ENCODE measurements around the gene ATG4C.

The ATG4C gene

DNA sequence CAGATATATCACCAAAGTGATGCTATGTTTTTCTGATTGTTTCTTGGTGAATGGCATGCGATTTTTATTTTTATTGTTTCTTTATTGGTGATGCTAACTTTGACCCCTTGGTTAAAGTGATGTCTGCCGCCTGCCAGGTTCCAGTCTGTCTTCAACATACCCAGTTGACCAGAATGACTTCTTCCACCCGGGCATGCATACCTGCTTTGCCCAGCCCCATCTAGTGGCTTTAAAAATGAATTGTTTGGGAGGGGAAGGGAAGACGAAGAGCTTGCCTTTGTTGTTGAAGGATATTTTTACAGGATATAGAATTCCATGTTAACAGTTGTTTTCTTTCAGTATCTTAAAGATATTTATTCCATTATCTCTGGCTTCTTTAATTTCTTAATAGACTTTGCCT lies 65.1 kb downstream of the ATG4C start:
- WGBS, result 77% methylated on average over 4 of the region's 4 CpGs
- H3K9ac ChIP-seq (ENCODE audit: low read depth, low read length), result no peak overlapping the region
- peaks cover 10% of the 10 kb centered on the region; the same call in 1 of the 2 replicates for H3K36me3 ChIP-seq (ENCODE audit: insufficient read depth, low read length)
- no peak overlapping the region for H3K27ac ChIP-seq (ENCODE audit: low read depth, low read length)
- H3K4me1 ChIP-seq (ENCODE audit: insufficient read depth, low read length), result no peaks in the 10 kb centered on the region
- no peak overlapping the region for H3K4me3 ChIP-seq (ENCODE audit: low read length)
- no peaks in the 10 kb centered on the region for H3K27me3 ChIP-seq (ENCODE audit: insufficient read depth, low read length)
- no peaks in the 10 kb centered on the region for H3K9me3 ChIP-seq (ENCODE audit: insufficient read depth, low read depth, low read length)

DNA sequence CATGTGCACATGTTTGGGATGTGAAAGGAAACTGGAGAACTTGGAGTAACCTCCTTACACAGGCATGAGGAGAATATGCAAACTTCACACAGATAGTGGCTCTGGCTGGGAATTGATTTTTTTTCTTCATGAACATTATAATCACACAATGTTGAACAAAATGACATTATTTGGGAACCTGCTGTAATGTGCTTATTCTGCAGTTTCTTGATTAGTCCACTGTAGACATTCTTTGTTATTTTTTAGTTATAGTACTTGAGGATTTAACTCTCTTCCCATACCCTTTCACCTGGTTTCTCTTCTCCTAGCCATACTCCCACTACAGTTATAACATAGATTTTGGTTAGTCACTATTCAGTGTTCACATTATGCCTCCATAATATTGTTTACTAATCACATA lies 68.3 kb downstream of the ATG4C start:
- H3K36me3 ChIP-seq (ENCODE audit: insufficient read depth, low read length), result peaks cover 10% of the 10 kb centered on the region; the same call in 1 of the 2 replicates
- H3K4me1 ChIP-seq (ENCODE audit: insufficient read depth, low read length), result no peaks in the 10 kb centered on the region
- no peaks in the 10 kb centered on the region for H3K27me3 ChIP-seq (ENCODE audit: insufficient read depth, low read length)
- no peak overlapping the region for H3K27ac ChIP-seq (ENCODE audit: low read depth, low read length)
- H3K9ac ChIP-seq (ENCODE audit: low read depth, low read length), result no peak overlapping the region
- H3K4me3 ChIP-seq (ENCODE audit: low read length), result no peak overlapping the region
- H3K9me3 ChIP-seq (ENCODE audit: insufficient read depth, low read depth, low read length), result no peaks in the 10 kb centered on the region

DNA sequence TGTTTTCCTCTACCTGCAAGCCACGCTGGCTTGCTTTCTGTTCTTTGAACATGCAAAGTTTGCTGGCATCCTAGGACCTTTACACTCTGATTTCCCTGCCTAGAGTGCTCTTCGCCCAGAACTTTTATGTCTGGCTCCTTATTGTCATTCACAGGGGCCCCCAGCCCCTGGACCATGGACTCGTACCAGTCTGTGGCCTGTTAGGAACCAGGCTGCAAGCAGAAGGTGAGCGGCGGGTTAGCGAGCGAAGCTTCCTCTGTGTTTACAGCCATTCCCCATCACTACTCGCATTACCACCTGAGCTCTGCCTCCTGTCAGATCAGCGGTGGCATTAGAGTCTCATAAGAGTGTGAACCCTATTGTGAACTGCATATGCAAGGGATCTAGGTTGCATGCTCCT lies 73.0 kb downstream of the ATG4C start:
- WGBS, result 83% methylated on average over 9 of the region's 9 CpGs

DNA sequence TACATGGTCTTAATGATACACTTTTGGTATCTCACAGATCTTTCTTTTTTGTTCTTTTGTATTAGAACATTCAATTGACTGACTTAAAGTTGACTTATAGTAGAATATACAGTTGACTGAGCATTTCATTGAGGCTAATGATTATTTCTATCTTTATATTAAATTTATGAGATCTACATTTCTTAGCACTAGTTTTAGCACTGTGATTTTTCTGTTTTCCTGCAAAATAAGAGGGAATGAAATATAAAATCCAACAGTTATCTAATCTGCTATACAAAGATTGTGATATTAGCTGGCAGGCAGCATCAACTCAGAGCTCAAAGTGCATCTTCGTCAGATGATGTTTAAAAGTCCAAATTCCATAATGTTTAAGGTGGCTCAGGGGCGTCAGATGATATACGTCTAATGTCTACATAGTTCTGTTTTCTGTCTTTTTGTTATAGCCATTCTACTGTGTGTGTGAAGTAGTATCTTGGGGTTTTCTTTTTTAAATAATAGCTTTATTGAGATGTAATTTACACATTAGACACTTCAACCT lies 85.4 kb downstream of the ATG4C start:
- H3K9ac ChIP-seq (ENCODE audit: low read depth, low read length), result no peak overlapping the region
- no peaks in the 10 kb centered on the region for H3K27me3 ChIP-seq (ENCODE audit: insufficient read depth, low read length)
- H3K4me3 ChIP-seq (ENCODE audit: low read length), result no peak overlapping the region
- H3K9me3 ChIP-seq (ENCODE audit: insufficient read depth, low read depth, low read length), result no peaks in the 10 kb centered on the region
- no peaks in the 10 kb centered on the region for H3K4me1 ChIP-seq (ENCODE audit: insufficient read depth, low read length)
- WGBS, result 93% methylated on average over 3 of the region's 3 CpGs
- no peak overlapping the region for H3K27ac ChIP-seq (ENCODE audit: low read depth, low read length)
- H3K36me3 ChIP-seq (ENCODE audit: insufficient read depth, low read length), result no peaks in the 10 kb centered on the region

More for the DNA sequence above, 73.0 kb downstream of the ATG4C start:
- no peak overlapping the region for H3K4me3 ChIP-seq (ENCODE audit: low read length)
- no peaks in the 10 kb centered on the region for H3K4me1 ChIP-seq (ENCODE audit: insufficient read depth, low read length)
- H3K27me3 ChIP-seq (ENCODE audit: insufficient read depth, low read length), result no peaks in the 10 kb centered on the region
- no peak overlapping the region for H3K27ac ChIP-seq (ENCODE audit: low read depth, low read length)
- peaks cover 9% of the 10 kb centered on the region; the same call in 1 of the 2 replicates for H3K36me3 ChIP-seq (ENCODE audit: insufficient read depth, low read length)
- H3K9me3 ChIP-seq (ENCODE audit: insufficient read depth, low read depth, low read length), result no peaks in the 10 kb centered on the region
- H3K9ac ChIP-seq (ENCODE audit: low read depth, low read length), result no peak overlapping the region

DNA sequence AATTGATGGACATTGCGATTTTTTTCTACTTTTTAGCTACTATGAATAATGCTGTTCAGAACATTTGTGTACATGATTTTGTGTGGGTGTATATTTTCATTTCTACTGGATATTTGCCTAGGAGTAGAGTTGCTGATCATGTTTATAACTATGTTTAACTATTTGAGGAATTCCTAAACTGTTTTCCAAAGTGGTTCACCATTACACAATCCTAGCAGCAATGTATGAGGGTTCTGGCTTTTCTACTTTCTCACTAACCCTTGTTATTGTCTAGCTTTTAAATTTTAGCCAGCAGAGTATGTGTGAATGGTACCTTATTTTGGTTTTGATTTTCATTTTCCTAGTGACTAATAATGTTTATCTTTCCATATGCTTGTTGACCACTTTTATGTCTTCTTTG lies 86.2 kb downstream of the ATG4C start:
- no peaks in the 10 kb centered on the region for H3K27me3 ChIP-seq (ENCODE audit: insufficient read depth, low read length)
- H3K36me3 ChIP-seq (ENCODE audit: insufficient read depth, low read length), result no peaks in the 10 kb centered on the region
- no peaks in the 10 kb centered on the region for H3K4me1 ChIP-seq (ENCODE audit: insufficient read depth, low read length)
- no peak overlapping the region for H3K27ac ChIP-seq (ENCODE audit: low read depth, low read length)
- H3K9me3 ChIP-seq (ENCODE audit: insufficient read depth, low read depth, low read length), result no peaks in the 10 kb centered on the region
- no CpG with 5 or more reads among the region's 1 CpG for WGBS
- H3K4me3 ChIP-seq (ENCODE audit: low read length), result no peak overlapping the region
- no peak overlapping the region for H3K9ac ChIP-seq (ENCODE audit: low read depth, low read length)

DNA sequence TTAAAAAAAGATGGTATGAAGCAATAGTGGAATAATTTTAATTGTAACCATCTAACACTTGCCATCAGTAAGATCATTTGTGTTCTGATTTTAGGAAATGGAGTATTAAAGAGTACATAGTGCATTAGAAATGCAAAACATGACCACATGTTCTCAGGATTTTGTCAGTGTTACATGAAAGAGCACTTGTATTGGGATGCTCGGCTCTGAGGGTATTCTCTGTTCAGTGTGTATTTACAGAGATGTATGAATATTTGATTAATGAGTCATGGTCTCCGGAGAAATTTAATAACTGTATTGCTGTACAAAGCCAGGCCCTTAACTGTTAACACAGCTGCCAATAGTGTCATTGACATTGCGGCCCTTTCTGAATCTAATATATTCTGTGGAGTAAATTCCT lies 91.7 kb downstream of the ATG4C start:
- H3K36me3 ChIP-seq (ENCODE audit: insufficient read depth, low read length), result no peaks in the 10 kb centered on the region
- H3K4me3 ChIP-seq (ENCODE audit: low read length), result no peak overlapping the region
- 87% methylated on average over 3 of the region's 3 CpGs for WGBS
- no peak overlapping the region for H3K27ac ChIP-seq (ENCODE audit: low read depth, low read length)
- H3K4me1 ChIP-seq (ENCODE audit: insufficient read depth, low read length), result no peaks in the 10 kb centered on the region
- no peaks in the 10 kb centered on the region; the same call in 1 of the 2 replicates for H3K9me3 ChIP-seq (ENCODE audit: insufficient read depth, low read depth, low read length)
- H3K9ac ChIP-seq (ENCODE audit: low read depth, low read length), result no peak overlapping the region
- H3K27me3 ChIP-seq (ENCODE audit: insufficient read depth, low read length), result no peaks in the 10 kb centered on the region

DNA sequence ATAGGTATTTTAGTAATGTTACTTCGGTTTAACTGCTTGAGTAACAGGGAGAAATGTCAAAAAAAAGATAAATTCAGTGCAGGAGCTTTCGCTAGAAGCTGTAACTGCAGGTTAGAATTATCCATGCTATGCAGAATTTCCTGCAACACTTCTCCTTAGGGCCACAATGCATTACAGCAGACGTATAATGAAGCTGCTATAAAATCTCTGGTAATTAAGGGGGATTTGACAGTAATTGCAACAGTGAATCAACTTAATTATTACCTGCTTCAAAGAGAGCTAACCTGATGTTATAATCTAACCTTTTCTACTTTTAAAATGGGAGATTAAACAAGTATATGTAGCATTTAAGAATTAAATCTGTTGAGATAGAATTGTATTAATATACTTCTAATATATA lies 92.6 kb downstream of the ATG4C start:
- H3K9me3 ChIP-seq (ENCODE audit: insufficient read depth, low read depth, low read length), result no peaks in the 10 kb centered on the region; the same call in 1 of the 2 replicates
- no peaks in the 10 kb centered on the region for H3K27me3 ChIP-seq (ENCODE audit: insufficient read depth, low read length)
- no peak overlapping the region for H3K9ac ChIP-seq (ENCODE audit: low read depth, low read length)
- no peaks in the 10 kb centered on the region for H3K4me1 ChIP-seq (ENCODE audit: insufficient read depth, low read length)
- no peak overlapping the region for H3K27ac ChIP-seq (ENCODE audit: low read depth, low read length)
- H3K4me3 ChIP-seq (ENCODE audit: low read length), result no peak overlapping the region
- H3K36me3 ChIP-seq (ENCODE audit: insufficient read depth, low read length), result no peaks in the 10 kb centered on the region
- 91% methylated on average over 3 of the region's 3 CpGs for WGBS

DNA sequence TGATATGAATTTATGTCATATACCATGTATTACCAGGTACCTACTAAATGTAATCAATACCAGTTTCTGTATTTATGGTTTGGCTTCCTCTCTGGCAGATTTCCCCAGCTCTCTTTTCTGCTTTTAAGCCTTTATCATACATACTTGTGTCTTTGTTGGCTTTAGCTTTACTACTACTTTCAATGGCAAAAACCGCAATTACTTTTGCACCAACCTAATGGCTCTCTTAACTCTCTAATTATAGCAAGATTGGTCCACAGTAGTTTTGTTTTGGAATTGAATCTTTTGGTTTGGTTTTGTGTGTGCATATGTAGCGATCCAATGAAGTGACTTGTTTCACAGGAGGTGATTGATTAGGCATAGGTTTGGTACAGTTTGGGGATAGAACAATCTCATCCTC lies 93.6 kb downstream of the ATG4C start:
- no peak overlapping the region for H3K4me3 ChIP-seq (ENCODE audit: low read length)
- no peak overlapping the region for H3K27ac ChIP-seq (ENCODE audit: low read depth, low read length)
- no peaks in the 10 kb centered on the region for H3K36me3 ChIP-seq (ENCODE audit: insufficient read depth, low read length)
- 92% methylated on average over 2 of the region's 2 CpGs for WGBS
- H3K27me3 ChIP-seq (ENCODE audit: insufficient read depth, low read length), result no peaks in the 10 kb centered on the region
- H3K9me3 ChIP-seq (ENCODE audit: insufficient read depth, low read depth, low read length), result no peaks in the 10 kb centered on the region; the same call in 1 of the 2 replicates
- no peak overlapping the region for H3K9ac ChIP-seq (ENCODE audit: low read depth, low read length)
- peaks cover 6% of the 10 kb centered on the region for H3K4me1 ChIP-seq (ENCODE audit: insufficient read depth, low read length)

DNA sequence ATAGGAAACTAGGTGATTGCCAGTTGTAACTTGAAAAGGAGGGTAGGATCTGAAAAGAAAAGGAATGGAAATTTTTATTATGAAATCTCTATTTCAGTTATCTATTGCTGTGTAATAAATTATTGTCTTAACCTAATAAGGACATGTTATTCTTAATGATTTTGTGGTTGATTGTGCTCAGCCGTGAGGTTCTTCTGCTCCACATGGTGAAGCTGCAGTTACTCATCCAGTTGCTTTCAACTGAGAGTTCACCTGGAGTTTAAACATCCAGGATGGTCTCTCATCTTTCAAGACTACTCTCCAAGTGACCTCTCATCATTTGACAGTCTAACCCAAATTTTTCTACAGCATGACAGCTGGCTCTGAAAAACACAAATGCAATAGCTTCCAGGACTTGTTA lies 96.0 kb downstream of the ATG4C start:
- H3K27me3 ChIP-seq (ENCODE audit: insufficient read depth, low read length), result no peaks in the 10 kb centered on the region
- no peak overlapping the region for H3K27ac ChIP-seq (ENCODE audit: low read depth, low read length)
- WGBS, result 97% methylated on average over 1 of the region's 1 CpG
- H3K9ac ChIP-seq (ENCODE audit: low read depth, low read length), result no peak overlapping the region
- H3K4me1 ChIP-seq (ENCODE audit: insufficient read depth, low read length), result peaks cover 22% of the 10 kb centered on the region
- no peak overlapping the region for H3K4me3 ChIP-seq (ENCODE audit: low read length)
- no peaks in the 10 kb centered on the region for H3K36me3 ChIP-seq (ENCODE audit: insufficient read depth, low read length)
- no peaks in the 10 kb centered on the region; the same call in 1 of the 2 replicates for H3K9me3 ChIP-seq (ENCODE audit: insufficient read depth, low read depth, low read length)

DNA sequence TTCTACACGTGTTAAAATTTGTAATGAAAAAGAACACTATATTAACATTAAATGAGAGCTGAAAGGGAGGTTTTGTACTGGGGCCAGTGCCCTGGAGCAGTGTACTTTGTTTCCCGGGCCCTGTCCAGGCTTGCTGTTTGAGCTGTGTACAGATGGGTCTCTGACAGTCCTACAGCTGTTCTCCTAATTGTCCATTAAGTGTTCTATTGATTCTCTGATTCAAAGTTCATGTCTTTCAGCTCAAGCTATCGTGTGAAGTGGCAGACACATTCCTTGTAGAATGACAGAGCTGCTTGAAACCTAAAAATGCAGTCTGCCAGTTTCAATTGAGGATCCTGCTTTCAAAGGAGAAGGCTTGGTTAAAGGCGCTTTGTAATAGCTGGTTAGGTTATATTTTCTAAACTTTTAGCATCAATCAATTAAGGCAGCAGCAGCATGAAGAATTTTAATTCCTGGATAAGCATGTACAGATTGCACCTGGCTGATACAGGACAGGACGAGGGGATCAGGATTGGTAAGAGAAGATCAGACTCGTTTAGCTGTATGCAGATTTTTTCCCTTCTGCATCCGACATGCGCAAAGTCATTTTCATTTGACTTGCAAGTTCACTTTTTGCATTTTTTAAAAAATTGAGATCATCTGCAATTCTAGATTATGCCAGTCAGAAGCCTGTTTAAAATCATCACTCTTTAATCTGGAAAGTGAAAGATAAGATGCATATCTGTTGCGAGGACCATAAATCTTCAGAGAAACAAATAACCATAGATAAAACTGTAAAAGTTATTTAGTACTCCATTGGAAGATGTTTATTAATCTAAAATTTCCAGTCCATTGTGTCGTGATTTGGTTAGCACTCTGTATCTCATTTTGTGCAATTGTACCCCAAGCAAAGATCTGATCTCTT lies 98.5 kb downstream of the ATG4C start:
- Histone ChIP-seq H3K36me3 (ENCODE audit: insufficient read depth, low read length) (no peaks in the 10 kb centered on the region), H3K9me3 (ENCODE audit: insufficient read depth, low read depth, low read length) (no peaks in the 10 kb centered on the region; the same call in 1 of the 2 replicates), H3K27ac (ENCODE audit: low read depth, low read length) (no peak overlapping the region), H3K4me3 (ENCODE audit: low read length) (no peak overlapping the region), H3K9ac (ENCODE audit: low read depth, low read length) (no peak overlapping the region), H3K4me1 (ENCODE audit: insufficient read depth, low read length) (peaks cover 26% of the 10 kb centered on the region), H3K27me3 (ENCODE audit: insufficient read depth, low read length) (no peaks in the 10 kb centered on the region)
- WGBS, result 88% methylated on average over 8 of the region's 10 CpGs

DNA sequence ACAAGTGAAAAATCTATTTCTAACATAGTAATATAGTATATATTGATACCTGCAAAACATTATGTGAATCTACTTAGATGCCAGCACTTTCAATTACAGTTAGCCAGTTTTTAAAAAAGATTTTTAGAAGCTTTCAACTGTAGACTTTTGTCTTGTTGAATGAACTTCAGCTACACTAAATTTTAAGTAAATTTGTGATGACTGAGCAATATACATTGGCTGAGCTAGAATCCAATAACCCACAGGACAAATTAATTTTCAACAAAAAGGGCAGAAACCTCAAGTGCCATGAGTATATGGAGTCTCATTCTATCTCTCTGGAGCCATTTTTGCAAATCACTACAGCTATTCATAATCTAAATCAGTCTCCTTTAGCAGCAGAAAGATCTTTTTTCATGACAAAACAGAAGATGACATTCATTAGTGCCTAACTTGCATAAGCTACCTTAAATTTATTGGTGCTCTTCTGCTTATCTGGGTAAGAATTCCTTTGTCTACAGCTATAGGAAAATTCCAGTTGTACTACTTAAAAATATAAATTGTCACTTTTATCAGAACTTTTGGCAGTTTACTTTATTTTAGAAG lies 100.3 kb downstream of the ATG4C start:
- Histone ChIP-seq H3K36me3 (ENCODE audit: insufficient read depth, low read length) (no peaks in the 10 kb centered on the region), H3K4me1 (ENCODE audit: insufficient read depth, low read length) (peaks cover 32% of the 10 kb centered on the region), H3K9me3 (ENCODE audit: insufficient read depth, low read depth, low read length) (no peaks in the 10 kb centered on the region; the same call in 1 of the 2 replicates), H3K4me3 (ENCODE audit: low read length) (no peak overlapping the region), H3K9ac (ENCODE audit: low read depth, low read length) (no peak overlapping the region), H3K27me3 (ENCODE audit: insufficient read depth, low read length) (no peaks in the 10 kb centered on the region), H3K27ac (ENCODE audit: low read depth, low read length) (no peak overlapping the region)

Data from HUES64 (cell line).